OCI-LY7 (cell line): ENCODE data around the gene ZNF763. TPM values are rescaled to one million over a fixed set of nuclear protein-coding genes. Genes with fewer than 3 reads are reported as not detected.

ENCODE experiments used
- BruUV-seq: library from RNA; stranded (reverse); fragments of 400-500 nt; replicated peaks from 2 replicates; lab custom pipeline; 2021; lab: Mats Ljungman, UMichigan
- CTCF ChIA-PET: fragments of 300-600 bp; sonication (Branson Sonifier 250); formaldehyde crosslinking; loops from one replicate; lab custom pipeline; 2022; ENCODE audit warnings: antibody characterized with exemption; ENCODE audit not compliant: unreplicated experiment; lab: Charles Lee
- POLR2A ChIA-PET: fragments of 300-600 bp; sonication (Branson Sonifier 250); formaldehyde crosslinking; loops from one replicate; lab custom pipeline; 2022; ENCODE audit warnings: antibody characterized with exemption; lab: Charles Lee
- DNase-seq: peaks from one replicate; pipeline ENCODE4 v3.0.0-alpha.2; 2015; ENCODE audit warnings: low spot score
- H2AFZ ChIP-seq: fragments of 200-600 bp; sonication (generic), shearing (Covaris generic); 2 replicates; pipeline ENCODE4 v1.6.1; 2014; ENCODE audit warnings: mild to moderate bottlenecking, antibody characterized with exemption, low read length, moderate library complexity
- H3K27ac ChIP-seq: fragments of 200-600 bp; sonication (generic); 2 replicates; pipeline ENCODE4 v1.5.1; 2014; ENCODE audit warnings: mixed run types, low read depth, mild to moderate bottlenecking, moderate library complexity, low read length, inconsistent platforms; ENCODE audit not compliant: poor library complexity, severe bottlenecking
- H3K36me3 ChIP-seq: fragments of 200-600 bp; sonication (generic); 2 replicates; pipeline ENCODE4 v1.6.1; 2014; ENCODE audit warnings: mild to moderate bottlenecking, antibody characterized with exemption, low read length, moderate library complexity, mixed read lengths; ENCODE audit not compliant: insufficient read depth
- H3K4me1 ChIP-seq: fragments of 200-600 bp; sonication (generic); 2 replicates; pipeline ENCODE4 v1.5.1; 2014; ENCODE audit warnings: mild to moderate bottlenecking, low read length; ENCODE audit not compliant: insufficient read depth, poor library complexity, severe bottlenecking
- H3K4me2 ChIP-seq: fragments of 200-600 bp; sonication (generic); 2 replicates; pipeline ENCODE4 v1.6.1; 2014; ENCODE audit warnings: mild to moderate bottlenecking, low read length
- H3K4me3 ChIP-seq: fragments of 200-600 bp; sonication (generic); 2 replicates; pipeline ENCODE4 v1.5.1; 2014; ENCODE audit warnings: mild to moderate bottlenecking, low read depth, low read length; ENCODE audit not compliant: poor library complexity, severe bottlenecking
- H3K79me2 ChIP-seq: fragments of 200-600 bp; sonication (generic); 2 replicates; pipeline ENCODE4 v1.6.1; 2016; ENCODE audit warnings: low read depth, mild to moderate bottlenecking, low read length, moderate library complexity, mixed read lengths; ENCODE audit not compliant: insufficient read depth
- H3K9me2 ChIP-seq: fragments of 200-600 bp; sonication (generic); 2 replicates; pipeline ENCODE4 v1.6.1; 2016; ENCODE audit warnings: mild to moderate bottlenecking, low read length, mixed read lengths; ENCODE audit not compliant: insufficient read depth
- H3K9me3 ChIP-seq: fragments of 200-600 bp; sonication (generic); 2 replicates; pipeline ENCODE4 v1.6.1; 2014; ENCODE audit warnings: mild to moderate bottlenecking, mixed run types, low read length, mixed read lengths
- H4K20me1 ChIP-seq: fragments of 200-600 bp; sonication (generic); 2 replicates; pipeline ENCODE4 v1.6.1; 2014; ENCODE audit warnings: mild to moderate bottlenecking, antibody characterized with exemption, low read length, moderate library complexity, mixed read lengths; ENCODE audit not compliant: insufficient read depth
- EZH2phosphoT487 ChIP-seq: fragments of 200-600 bp; sonication (generic); IDR thresholded peaks from 2 replicates; pipeline ENCODE4 v1.6.1; 2018; ENCODE audit warnings: low read depth, borderline replicate concordance, mild to moderate bottlenecking, mixed run types, antibody characterized with exemption, low read length, moderate library complexity, mixed read lengths
- intact Hi-C: fragments of 100-400 bp; cut with micrococcal nuclease; formaldehyde crosslinking; loops from one replicate; pipeline ENCODE4 v1.10.0; 2022; ENCODE audit not compliant: unreplicated experiment
- total RNA-seq, 2 experiments: library from RNA; depleted of rRNA in 1 of 2; stranded (reverse); fragments of >200 nt in 1 of 2; shearing (Covaris generic) in 1 of 2; gene quantifications; 2 replicates each; pipeline ENCODE4 v1.2.3, GENCODE V29; 2014 to 2022
- TF ChIP-seq, protein P1 (sequence below): fragments of 200-600 bp; sonication (generic); conservative IDR thresholded peaks from 2 replicates; pipeline ENCODE4 v1.5.1; 2014; ENCODE audit warnings: mild to moderate bottlenecking, antibody characterized with exemption, low read length, moderate library complexity, mixed read lengths

Gene ZNF763
- total RNA-seq, 2 experiments from 2014 or later = 2.7 to 6.2 TPM

DNA sequence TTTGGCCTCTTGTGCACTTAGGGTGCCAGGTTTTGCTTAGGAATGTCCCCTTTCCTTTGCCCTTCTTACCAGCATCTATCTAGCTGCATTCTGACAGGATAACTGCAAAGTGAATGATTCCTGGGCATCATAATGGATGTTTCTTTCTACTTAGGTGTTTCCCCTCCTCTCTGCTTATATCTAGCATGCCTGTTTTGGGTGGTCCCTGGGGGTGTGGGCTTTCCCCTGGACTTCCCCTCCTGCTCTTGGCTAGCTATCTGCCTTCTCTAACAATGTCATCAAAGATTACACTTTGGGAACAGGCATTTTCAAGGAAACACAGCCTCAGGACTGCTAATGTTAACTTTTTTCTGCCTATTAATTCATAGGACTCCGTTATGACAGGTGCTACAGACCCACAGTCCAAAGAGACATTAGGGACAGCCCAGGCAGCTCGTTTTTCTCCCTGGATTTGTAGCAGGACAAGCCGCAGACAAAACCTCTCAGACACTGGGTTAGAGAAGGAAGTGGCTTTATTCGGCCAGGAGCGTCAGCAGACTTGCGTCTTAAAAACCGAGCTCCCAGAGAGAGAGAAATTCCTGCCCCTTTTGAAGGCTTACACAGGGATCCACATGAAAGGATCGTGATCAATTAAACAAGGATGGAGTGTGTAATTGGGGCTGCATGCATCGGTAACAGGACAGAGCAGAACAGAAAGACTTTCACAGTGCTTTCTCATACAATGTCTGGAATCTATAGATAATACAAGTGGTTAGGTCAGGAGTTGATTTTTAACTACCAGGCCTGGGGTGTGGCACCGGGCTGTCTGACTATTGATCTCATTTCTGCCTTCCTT lies 22.6 kb upstream of the ZNF763 start:
- H3K4me3 ChIP-seq = no peak overlapping the region
- no peaks in the 10 kb centered on the region for H3K9me2 ChIP-seq
- no TSS peak for BruUV-seq
- no peak for DNase-seq
- peaks cover 25% of the 10 kb centered on the region; the same call in 1 of the 2 replicates for H3K79me2 ChIP-seq
- intact Hi-C loops = no loop called here
- no peaks in the 10 kb centered on the region for H4K20me1 ChIP-seq
- ChIA-PET CTCF (no interaction called here), POLR2A (no interaction called here)
- H3K4me2 ChIP-seq = no peak overlapping the region
- no peak for TF ChIP-seq EZH2phosphoT487
- TF ChIP-seq, protein P1, sequence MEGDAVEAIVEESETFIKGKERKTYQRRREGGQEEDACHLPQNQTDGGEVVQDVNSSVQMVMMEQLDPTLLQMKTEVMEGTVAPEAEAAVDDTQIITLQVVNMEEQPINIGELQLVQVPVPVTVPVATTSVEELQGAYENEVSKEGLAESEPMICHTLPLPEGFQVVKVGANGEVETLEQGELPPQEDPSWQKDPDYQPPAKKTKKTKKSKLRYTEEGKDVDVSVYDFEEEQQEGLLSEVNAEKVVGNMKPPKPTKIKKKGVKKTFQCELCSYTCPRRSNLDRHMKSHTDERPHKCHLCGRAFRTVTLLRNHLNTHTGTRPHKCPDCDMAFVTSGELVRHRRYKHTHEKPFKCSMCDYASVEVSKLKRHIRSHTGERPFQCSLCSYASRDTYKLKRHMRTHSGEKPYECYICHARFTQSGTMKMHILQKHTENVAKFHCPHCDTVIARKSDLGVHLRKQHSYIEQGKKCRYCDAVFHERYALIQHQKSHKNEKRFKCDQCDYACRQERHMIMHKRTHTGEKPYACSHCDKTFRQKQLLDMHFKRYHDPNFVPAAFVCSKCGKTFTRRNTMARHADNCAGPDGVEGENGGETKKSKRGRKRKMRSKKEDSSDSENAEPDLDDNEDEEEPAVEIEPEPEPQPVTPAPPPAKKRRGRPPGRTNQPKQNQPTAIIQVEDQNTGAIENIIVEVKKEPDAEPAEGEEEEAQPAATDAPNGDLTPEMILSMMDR = no peak
- H3K9me3 ChIP-seq = peaks cover 38% of the 10 kb centered on the region
- no peaks in the 10 kb centered on the region for H3K4me1 ChIP-seq
- no peak overlapping the region for H3K27ac ChIP-seq
- H3K36me3 ChIP-seq = peaks cover 72% of the 10 kb centered on the region
- H2AFZ ChIP-seq = no peak overlapping the region

DNA sequence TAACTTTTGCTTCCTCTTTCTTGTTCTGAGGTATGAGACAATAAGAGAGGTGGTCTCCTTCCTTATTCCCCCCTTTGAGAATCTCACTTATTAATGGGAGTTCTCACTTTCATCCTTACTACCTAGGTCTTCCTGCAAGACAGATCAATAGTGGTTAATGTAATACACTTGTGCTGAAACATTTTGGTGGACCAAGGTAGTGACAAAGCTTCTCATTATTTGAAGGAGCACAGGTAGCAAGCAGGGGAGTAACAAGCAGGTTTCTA lies 22.1 kb upstream of the ZNF763 start:
- POLR2A ChIA-PET = interaction anchor here (0.9 kb wide), 1 partner anchor 95 kb away, joined by 4 read pairs; no protein-coding TSS in a partner anchor
- Histone ChIP-seq H3K9me2 (no peaks in the 10 kb centered on the region), H3K4me3 (no peak overlapping the region), H3K4me2 (no peak overlapping the region), H3K36me3 (peaks cover 74% of the 10 kb centered on the region), H3K27ac (no peak overlapping the region), H3K79me2 (peaks cover 20% of the 10 kb centered on the region; the same call in 1 of the 2 replicates), H2AFZ (no peak overlapping the region), H4K20me1 (no peaks in the 10 kb centered on the region), H3K9me3 (peaks cover 41% of the 10 kb centered on the region), H3K4me1 (no peaks in the 10 kb centered on the region)
- BruUV-seq = no TSS peak
- no peak for TF ChIP-seq EZH2phosphoT487
- TF ChIP-seq, protein P1 = no peak
- CTCF ChIA-PET = no interaction called here
- peak; percentile 44 for DNase-seq
- intact Hi-C loops = no loop called here

GRCh38 chr19:11944656-11945055 lies 20.2 kb upstream of the ZNF763 start:
- ChIA-PET POLR2A (no interaction called here), CTCF (interaction anchor here (0.6 kb wide), 1 partner anchor 42 kb away, joined by 4 read pairs; no protein-coding TSS in a partner anchor)
- Histone ChIP-seq H3K36me3 (peaks cover 87% of the 10 kb centered on the region), H3K4me2 (no peak overlapping the region), H3K27ac (no peak overlapping the region), H3K79me2 (peaks cover 11% of the 10 kb centered on the region; the same call in 1 of the 2 replicates), H3K4me3 (no peak overlapping the region), H3K4me1 (no peaks in the 10 kb centered on the region), H2AFZ (no peak overlapping the region), H3K9me3 (peaks cover 55% of the 10 kb centered on the region), H4K20me1 (no peaks in the 10 kb centered on the region), H3K9me2 (no peaks in the 10 kb centered on the region)
- intact Hi-C loops = no loop called here
- no TSS peak for BruUV-seq
- DNase-seq = no peak
- no peak for TF ChIP-seq EZH2phosphoT487
- TF ChIP-seq, protein P1 = no peak
